GF-D8 (cell line): ENCODE measurements around the gene PEX13.

ENCODE experiments used
- DNase-seq: peaks from one replicate; lab custom pipeline; 2025; lab: John Stamatoyannopoulos, UW

PEX13 gene

DNA sequence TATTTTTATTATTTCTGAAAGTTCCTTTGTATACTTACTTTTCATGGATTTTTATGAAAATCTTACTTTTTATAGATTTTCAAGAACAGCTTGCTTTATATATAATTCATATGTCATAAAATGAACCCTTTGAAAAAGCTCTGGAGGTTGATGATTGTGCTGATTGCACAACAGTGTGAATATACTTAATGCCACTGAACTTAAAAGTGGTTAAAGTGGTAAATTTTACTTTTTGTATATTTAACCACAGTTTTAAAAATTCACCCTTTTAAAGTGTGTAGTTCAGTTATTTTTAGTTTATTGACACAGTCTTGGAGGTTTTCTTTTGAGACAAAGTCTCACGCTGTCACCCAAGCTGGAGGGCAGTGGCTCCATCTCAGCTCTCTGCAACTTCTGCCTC, 56.6 kb downstream of the PEX13 start:
- DNase-seq: no peak

GRCh38 chr2:61085883-61086282, 68.4 kb downstream of the PEX13 start:
- DNase-seq: no peak

DNA sequence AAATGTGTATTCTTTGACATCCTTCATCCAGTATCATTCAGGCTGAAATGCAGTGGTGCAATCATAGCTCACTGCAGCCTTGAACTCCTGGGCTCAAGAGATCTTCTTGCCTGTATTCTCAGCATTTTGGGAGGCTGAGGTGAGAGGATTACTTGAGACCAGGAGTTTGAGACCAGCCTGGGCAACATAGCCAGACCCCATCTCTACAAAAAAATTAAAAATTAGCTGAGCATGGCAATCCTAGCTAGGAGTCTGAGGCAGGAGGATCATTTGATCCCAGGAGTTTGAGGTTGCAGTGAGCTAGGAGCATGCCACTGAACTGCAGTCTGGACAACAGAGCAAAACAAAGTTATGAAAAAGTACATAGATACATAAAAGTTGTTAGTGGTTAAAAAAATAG, 72.3 kb downstream of the PEX13 start:
- DNase-seq: no peak

- no peak for DNase-seq
These were observed 72.9 kb downstream of the PEX13 start for GRCh38 chr2:61090386-61090921.

GRCh38 chr2:61091485-61091884, 74.0 kb downstream of the PEX13 start:
- no peak for DNase-seq

- DNase-seq: no peak
These were observed 78.9 kb downstream of the PEX13 start for GRCh38 chr2:61096438-61096837.

DNA sequence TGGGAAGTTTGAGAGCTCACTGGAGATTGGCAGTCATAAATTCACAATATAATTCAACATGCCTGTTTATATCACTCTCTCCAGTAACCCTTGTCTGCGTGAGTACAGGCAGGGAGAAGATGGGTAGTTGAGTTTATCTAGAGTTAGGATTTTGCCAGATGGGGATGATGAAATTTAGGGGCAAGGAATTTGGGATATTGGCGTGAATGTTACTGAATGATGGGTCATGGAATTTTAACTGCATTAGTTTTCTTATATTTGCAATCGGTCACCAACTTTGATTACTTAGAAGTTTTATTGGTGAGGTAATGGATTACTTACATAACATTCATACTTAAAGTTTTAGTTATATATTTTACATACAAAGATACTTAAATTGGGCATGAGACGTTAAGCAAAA, 83.3 kb downstream of the PEX13 start:
- DNase-seq: no peak
